Uterus (tissue), 2 donors: ENCODE data around the gene KLRC2.
"Not testable (repeated sequence)": the region's sequence is repeated elsewhere in the genome, so short reads cannot be mapped to it uniquely, and the experiment has no call there.

Experiments
- POLR2A ChIP-seq, 2 donors: fragments of 450-650 bp; IDR thresholded peaks; one replicate each; pipeline ENCODE4 v1.6.1; 2016; ENCODE audit warnings: antibody characterized with exemption in 2 of 2, mild to moderate bottlenecking in 1 of 2, moderate library complexity in 1 of 2
- TF ChIP-seq, protein P1 (sequence below), 4 experiments: fragments of 200-600 bp in 2 of 4; fragments of 450-650 bp in 2 of 4; sonication (generic) in 2 of 4; IDR thresholded peaks; one replicate each; pipeline ENCODE4 v1.5.1; 2016 to 2019; ENCODE audit warnings: antibody characterized with exemption in 4 of 4, mild to moderate bottlenecking in 2 of 4, moderate library complexity in 1 of 4

- TF ChIP-seq, protein P1, sequence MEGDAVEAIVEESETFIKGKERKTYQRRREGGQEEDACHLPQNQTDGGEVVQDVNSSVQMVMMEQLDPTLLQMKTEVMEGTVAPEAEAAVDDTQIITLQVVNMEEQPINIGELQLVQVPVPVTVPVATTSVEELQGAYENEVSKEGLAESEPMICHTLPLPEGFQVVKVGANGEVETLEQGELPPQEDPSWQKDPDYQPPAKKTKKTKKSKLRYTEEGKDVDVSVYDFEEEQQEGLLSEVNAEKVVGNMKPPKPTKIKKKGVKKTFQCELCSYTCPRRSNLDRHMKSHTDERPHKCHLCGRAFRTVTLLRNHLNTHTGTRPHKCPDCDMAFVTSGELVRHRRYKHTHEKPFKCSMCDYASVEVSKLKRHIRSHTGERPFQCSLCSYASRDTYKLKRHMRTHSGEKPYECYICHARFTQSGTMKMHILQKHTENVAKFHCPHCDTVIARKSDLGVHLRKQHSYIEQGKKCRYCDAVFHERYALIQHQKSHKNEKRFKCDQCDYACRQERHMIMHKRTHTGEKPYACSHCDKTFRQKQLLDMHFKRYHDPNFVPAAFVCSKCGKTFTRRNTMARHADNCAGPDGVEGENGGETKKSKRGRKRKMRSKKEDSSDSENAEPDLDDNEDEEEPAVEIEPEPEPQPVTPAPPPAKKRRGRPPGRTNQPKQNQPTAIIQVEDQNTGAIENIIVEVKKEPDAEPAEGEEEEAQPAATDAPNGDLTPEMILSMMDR (IDR thresholded peaks at IDR 0.05): not testable (repeated sequence)
- TF ChIP-seq POLR2A (IDR thresholded peaks at IDR 0.05): not testable (repeated sequence)
These were observed 10.2 kb upstream of the KLRC2 start for GRCh38 chr12:10446052-10446451.
